Naive thymus-derived CD4-positive, alpha-beta T cell (primary cell): Measurements from ENCODE around the gene OLFM3. TPM values are rescaled to one million over a fixed set of nuclear protein-coding genes. Genes with fewer than 3 reads are reported as not detected.

Experiments
- ATAC-seq: fragments of 150-1000 bp; cut with Tn5 transposase; 2 replicates; pipeline ENCODE4 v1.10.0; 2021; ENCODE audit warnings: mild to moderate bottlenecking, moderate library complexity
- CTCF ChIA-PET: fragments of 350-600 bp; sonication (Branson Sonifier 250); formaldehyde crosslinking; loops from one replicate; lab custom pipeline; 2021; ENCODE audit warnings: antibody characterized with exemption; lab: Charles Lee
- POLR2A ChIA-PET: fragments of 350-600 bp; sonication (Branson Sonifier 250); formaldehyde crosslinking; loops from one replicate; lab custom pipeline; 2021; ENCODE audit warnings: antibody characterized with exemption, inconsistent platforms; lab: Charles Lee
- DNase-seq, 9 donors: peaks; one replicate each; pipeline versions ENCODE4 v3.0.0 to v3.0.0-alpha.2; 2020 to 2022; ENCODE audit warnings: mixed read lengths in 1 of 9
- H3K27ac ChIP-seq: one replicate; pipeline ENCODE4 v1.7.0; 2013; ENCODE audit warnings: mild to moderate bottlenecking, low read depth, low read length, moderate library complexity
- H3K27me3 ChIP-seq, 2 donors: one replicate each; pipeline ENCODE4 v1.7.0; 2013; ENCODE audit warnings: low read length in 2 of 2, mild to moderate bottlenecking in 2 of 2, moderate library complexity in 2 of 2; ENCODE audit not compliant: control insufficient read depth in 2 of 2, insufficient read depth in 2 of 2
- H3K36me3 ChIP-seq, 3 experiments: 1 replicate in 2 of 3; 2 replicates in 1 of 3; pipeline ENCODE4 v1.7.0; 2013; ENCODE audit warnings: low read length in 3 of 3, mild to moderate bottlenecking in 3 of 3, moderate library complexity in 1 of 3; ENCODE audit not compliant: insufficient read depth in 3 of 3, control insufficient read depth in 2 of 3
- H3K4me1 ChIP-seq, 2 donors: one replicate each; pipeline ENCODE4 v1.7.0; 2013; ENCODE audit warnings: low read length in 2 of 2, mild to moderate bottlenecking in 2 of 2, moderate library complexity in 1 of 2; ENCODE audit not compliant: control insufficient read depth in 2 of 2, insufficient read depth in 2 of 2
- H3K4me3 ChIP-seq: 2 replicates; pipeline ENCODE4 v1.7.0; 2013; ENCODE audit warnings: mild to moderate bottlenecking, low read length
- H3K9me3 ChIP-seq, 3 experiments: 1 replicate in 2 of 3; 2 replicates in 1 of 3; pipeline ENCODE4 v1.7.0; 2013; ENCODE audit warnings: low read length in 3 of 3; ENCODE audit not compliant: control insufficient read depth in 2 of 3
- H3K27ac Mint-ChIP-seq, 9 donors: one replicate each; pipeline ENCODE4 v1.8.0; 2020 to 2022; ENCODE audit warnings: mixed read lengths in 9 of 9, mild to moderate bottlenecking in 8 of 9, moderate library complexity in 5 of 9, inconsistent platforms in 2 of 9
- H3K27me3 Mint-ChIP-seq, 5 donors: one replicate each; pipeline ENCODE4 v1.8.0; 2021 to 2022; ENCODE audit warnings: mixed read lengths in 5 of 5, mild to moderate bottlenecking in 1 of 5
- H3K36me3 Mint-ChIP-seq, 5 donors: one replicate each; pipeline ENCODE4 v1.8.0; 2020 to 2022; ENCODE audit warnings: mixed read lengths in 5 of 5, mild to moderate bottlenecking in 3 of 5, inconsistent platforms in 1 of 5
- H3K4me1 Mint-ChIP-seq, 7 donors: one replicate each; pipeline ENCODE4 v1.8.0; 2020 to 2022; ENCODE audit warnings: mixed read lengths in 7 of 7, mild to moderate bottlenecking in 3 of 7, inconsistent platforms in 1 of 7
- H3K4me3 Mint-ChIP-seq, 10 donors: one replicate each; pipeline ENCODE4 v1.8.0; 2020 to 2022; ENCODE audit warnings: mild to moderate bottlenecking in 10 of 10, mixed read lengths in 10 of 10, moderate library complexity in 6 of 10, inconsistent platforms in 2 of 10
- H3K9me3 Mint-ChIP-seq, 11 donors: one replicate each; pipeline ENCODE4 v1.8.0; 2020 to 2022; ENCODE audit warnings: mixed read lengths in 11 of 11, mild to moderate bottlenecking in 4 of 11, inconsistent platforms in 1 of 11, moderate library complexity in 1 of 11
- intact Hi-C, 2 donors: fragments of 100-400 bp; cut with micrococcal nuclease; formaldehyde crosslinking; loops; one replicate each; pipeline ENCODE4 v1.15.1; 2023
- polyA plus RNA-seq, 2 donors: library from polyadenylated mRNA; unstranded; fragments of 300-500 nt; fragmentation: Illumina TruSeq; gene quantifications; one replicate each; pipeline ENCODE4 v1.2.3, GENCODE V29; 2021
- total RNA-seq, 6 experiments: library from RNA in 5 of 6; stranded (reverse) in 5 of 6; gene quantifications; 1 replicate in 5 of 6; 2 replicates in 1 of 6; pipeline ENCODE4 v1.2.3 and lab custom pipeline; 2021 to 2026

Gene OLFM3
- total RNA-seq (not detected), polyA plus RNA-seq (not detected), total RNA-seq (lab: John Stamatoyannopoulos, UW) (not detected)

DNA sequence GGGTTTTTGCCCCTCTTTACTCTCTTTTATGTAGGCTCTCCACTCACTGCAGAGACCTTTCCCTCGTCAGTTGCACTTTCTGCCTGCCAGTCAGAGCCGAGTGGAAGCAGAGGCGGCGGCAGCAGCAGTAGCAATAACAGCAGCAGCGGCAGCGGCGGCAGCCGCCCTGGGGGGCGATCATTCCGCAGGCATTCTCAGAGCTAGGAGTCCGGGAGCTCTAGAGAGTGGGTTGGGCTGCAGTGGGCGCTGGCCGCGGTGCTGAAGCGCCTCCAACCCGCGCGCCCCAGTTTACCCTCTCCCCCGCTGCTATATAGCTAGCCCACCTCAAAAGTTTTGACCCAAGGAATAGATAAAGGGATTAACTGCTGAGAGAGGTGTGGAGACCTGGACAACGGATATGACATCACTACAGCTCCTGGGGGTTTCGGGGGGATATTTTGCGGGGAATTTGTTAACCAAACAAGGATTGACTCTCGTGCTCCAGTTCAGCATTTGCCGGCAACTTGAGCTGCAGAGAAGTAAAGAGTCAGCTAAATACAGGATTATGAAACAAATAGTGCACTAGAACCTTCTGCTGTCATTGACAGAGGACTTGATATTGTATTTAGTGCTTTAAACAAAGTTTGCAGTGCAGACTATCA lies at the start of gene OLFM3:
TSS of gene OLFM3 (minus strand) at position 102 of the 641 bp plus-strand sequence.
- H3K4me3 Mint-ChIP-seq: no peak within 1 kb of the TSS
- no peaks in the 10 kb centered on the region for H3K27me3 ChIP-seq
- POLR2A ChIA-PET: no interaction called here
- no peaks in the 10 kb centered on the region for H3K9me3 ChIP-seq
- intact Hi-C loops: no loop called here
- ATAC-seq (no peak), DNase-seq (no peak)
- H3K4me3 ChIP-seq: no peak within 1 kb of the TSS
- no peaks in the 10 kb centered on the region for H3K36me3 ChIP-seq
- no peaks in the 10 kb centered on the region for H3K4me1 ChIP-seq
- H3K36me3 Mint-ChIP-seq: peaks cover 0 to 4% (median 0%) of the 10 kb centered on the region in 5 donors
- CTCF ChIA-PET: no interaction called here
- peaks cover 0 to 7% (median 0%) of the 10 kb centered on the region in 11 donors for H3K9me3 Mint-ChIP-seq
- H3K27ac Mint-ChIP-seq: no peak within 1 kb of the TSS
- H3K27me3 Mint-ChIP-seq: peaks cover 14 to 25% (median 19%) of the 10 kb centered on the region in 5 donors
- H3K27ac ChIP-seq: no peak within 1 kb of the TSS
- H3K4me1 Mint-ChIP-seq: no peaks in the 10 kb centered on the region

DNA sequence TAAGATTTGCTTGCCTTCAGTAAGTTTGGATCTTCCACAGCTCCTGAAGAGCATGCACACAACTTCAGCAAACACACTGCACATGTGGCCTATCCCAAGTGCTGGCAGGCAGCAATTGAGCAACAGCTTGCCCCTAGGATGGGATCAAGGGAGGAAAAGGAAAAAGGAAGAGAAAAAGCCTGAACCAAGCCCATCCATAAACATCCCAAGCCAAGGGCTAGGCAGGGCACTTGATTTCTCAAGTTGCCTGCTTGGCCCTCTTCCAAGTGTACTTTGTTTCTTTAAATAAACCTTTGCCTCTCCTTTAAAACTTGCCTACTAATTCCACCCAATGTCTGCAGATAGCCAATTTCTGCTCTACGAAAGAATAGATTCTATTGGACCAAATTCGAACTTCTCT lies 49.0 kb upstream of the OLFM3 start:
- no peak for ATAC-seq
- intact Hi-C loops: no loop called here
- no peaks in the 10 kb centered on the region for H3K27me3 Mint-ChIP-seq

DNA sequence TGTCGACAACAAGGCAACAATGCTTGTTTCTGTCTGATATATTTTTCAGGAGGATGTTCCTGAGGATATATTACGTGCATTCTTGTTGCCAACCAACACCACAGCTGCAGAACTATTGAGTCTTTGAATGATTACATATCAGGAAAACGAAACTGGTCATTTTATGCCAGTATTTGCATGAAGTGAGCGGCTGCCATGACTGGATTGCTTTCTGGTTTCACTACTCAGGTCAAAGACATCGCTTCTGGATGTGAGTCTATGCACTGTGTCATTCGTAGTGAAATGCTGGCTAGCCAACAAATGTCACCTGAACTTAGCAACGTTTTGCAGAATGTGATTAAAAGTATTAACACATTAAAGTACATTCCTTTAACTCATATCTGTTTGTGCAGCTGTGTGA lies 35.8 kb upstream of the OLFM3 start:
- Histone ChIP-seq H3K4me1 (no peaks in the 10 kb centered on the region), H3K27ac (no peak overlapping the region), H3K27me3 (no peaks in the 10 kb centered on the region), H3K4me3 (no peak overlapping the region), H3K9me3 (no peaks in the 10 kb centered on the region), H3K36me3 (no peaks in the 10 kb centered on the region)
- no peak overlapping the region for H3K4me3 Mint-ChIP-seq
- H3K9me3 Mint-ChIP-seq: peaks cover 0 to 7% (median 0%) of the 10 kb centered on the region in 11 donors
- H3K27ac Mint-ChIP-seq: no peak overlapping the region
- intact Hi-C loops: no loop called here
- ChIA-PET POLR2A (no interaction called here), CTCF (no interaction called here)
- no peaks in the 10 kb centered on the region for H3K27me3 Mint-ChIP-seq
- DNase-seq: no peak
- H3K36me3 Mint-ChIP-seq: no peaks in the 10 kb centered on the region
- no peak for ATAC-seq
- no peaks in the 10 kb centered on the region for H3K4me1 Mint-ChIP-seq

More for the DNA sequence above, 49.0 kb upstream of the OLFM3 start:
- Mint-ChIP-seq H3K36me3 (no peaks in the 10 kb centered on the region), H3K9me3 (peaks cover 0 to 6% (median 0%) of the 10 kb centered on the region in 11 donors), H3K4me1 (no peaks in the 10 kb centered on the region), H3K4me3 (no peak overlapping the region), H3K27ac (no peak overlapping the region)
- no peak overlapping the region for H3K27ac ChIP-seq
- H3K27me3 ChIP-seq: no peaks in the 10 kb centered on the region
- H3K9me3 ChIP-seq: no peaks in the 10 kb centered on the region
- H3K4me1 ChIP-seq: no peaks in the 10 kb centered on the region
- no peak overlapping the region for H3K4me3 ChIP-seq
- no peak for DNase-seq
- ChIA-PET POLR2A (no interaction called here), CTCF (no interaction called here)
- H3K36me3 ChIP-seq: no peaks in the 10 kb centered on the region

DNA sequence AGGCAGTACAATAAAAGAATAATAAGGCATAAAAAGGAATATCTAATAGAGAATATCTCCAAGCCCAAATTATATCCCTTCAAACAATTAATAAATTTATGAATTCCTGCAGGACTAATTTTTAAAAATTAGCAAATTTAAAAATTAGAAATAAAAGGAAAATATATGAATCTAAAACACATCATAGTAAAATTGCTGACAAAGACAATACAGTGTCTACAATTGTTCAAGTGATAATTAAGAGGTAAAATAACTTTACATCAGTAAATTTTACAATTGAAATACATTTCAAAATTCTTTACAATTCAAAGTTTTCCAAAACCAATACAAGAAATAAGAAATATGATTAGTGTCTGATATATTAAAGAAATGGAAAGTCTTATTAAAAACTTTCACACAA lies 22.8 kb upstream of the OLFM3 start:
- Mint-ChIP-seq H3K36me3 (no peaks in the 10 kb centered on the region), H3K9me3 (peaks cover 0 to 10% (median 2%) of the 10 kb centered on the region in 11 donors), H3K27ac (no peak overlapping the region), H3K4me3 (no peak overlapping the region), H3K27me3 (no peaks in the 10 kb centered on the region), H3K4me1 (no peaks in the 10 kb centered on the region)
- POLR2A ChIA-PET: no interaction called here
- Histone ChIP-seq H3K36me3 (no peaks in the 10 kb centered on the region), H3K9me3 (no peaks in the 10 kb centered on the region), H3K4me1 (no peaks in the 10 kb centered on the region), H3K4me3 (no peak overlapping the region), H3K27ac (no peak overlapping the region), H3K27me3 (no peaks in the 10 kb centered on the region)
- intact Hi-C loops: no loop called here
- DNase-seq: no peak
- no peak for ATAC-seq
- CTCF ChIA-PET: no interaction called here

DNA sequence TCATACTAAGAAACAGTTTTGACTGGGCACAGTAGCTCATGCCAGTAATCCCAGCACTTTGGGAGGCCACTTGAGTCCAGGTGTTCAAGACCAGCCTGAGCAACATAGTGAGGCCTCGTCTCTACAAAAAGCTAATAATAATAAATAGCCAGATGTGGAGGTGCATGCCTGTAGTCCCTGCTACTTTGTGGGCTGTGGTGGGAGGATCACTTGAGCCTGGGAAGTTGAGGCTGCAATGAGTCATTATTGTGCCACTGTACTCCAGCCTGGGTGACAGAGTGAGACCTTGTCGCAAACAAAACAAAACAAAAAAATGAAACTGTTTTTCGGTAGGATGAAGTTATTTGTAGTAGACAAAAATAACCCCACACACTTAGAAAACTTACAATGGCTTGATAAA lies 19.0 kb upstream of the OLFM3 start:
- Mint-ChIP-seq H3K27ac (no peak overlapping the region), H3K4me1 (no peaks in the 10 kb centered on the region), H3K9me3 (peaks cover 0 to 8% (median 2%) of the 10 kb centered on the region in 11 donors), H3K27me3 (peaks cover 0 to 4% (median 0%) of the 10 kb centered on the region in 5 donors), H3K36me3 (no peaks in the 10 kb centered on the region), H3K4me3 (no peak overlapping the region)
- no peaks in the 10 kb centered on the region for H3K27me3 ChIP-seq
- no peak overlapping the region for H3K4me3 ChIP-seq
- ChIA-PET POLR2A (no interaction called here), CTCF (no interaction called here)
- H3K9me3 ChIP-seq: no peaks in the 10 kb centered on the region
- no peaks in the 10 kb centered on the region for H3K4me1 ChIP-seq
- intact Hi-C loops: no loop called here
- ATAC-seq (no peak), DNase-seq (no peak)
- H3K36me3 ChIP-seq: no peaks in the 10 kb centered on the region
- no peak overlapping the region for H3K27ac ChIP-seq

DNA sequence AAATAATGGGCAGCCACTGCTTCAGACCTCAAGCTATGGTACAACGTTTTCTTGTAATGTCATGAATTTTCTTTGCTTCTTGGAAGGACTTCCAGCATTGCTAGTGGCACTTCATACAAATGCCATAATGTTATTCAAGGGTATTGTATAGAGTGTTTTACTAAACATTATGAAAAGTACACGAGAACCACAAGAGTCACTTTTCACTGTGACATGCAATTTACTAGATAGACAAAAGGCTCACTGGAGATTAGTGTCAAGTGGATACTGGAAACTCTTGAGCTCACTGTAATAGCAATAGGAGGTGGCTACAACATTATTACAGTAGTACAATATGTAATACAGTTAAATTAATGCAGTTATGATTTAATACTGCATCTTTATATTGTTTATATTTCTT lies 5.3 kb upstream of the OLFM3 start:
- Mint-ChIP-seq H3K27ac (no peak overlapping the region), H3K27me3 (peaks cover 2 to 7% (median 5%) of the 10 kb centered on the region in 5 donors), H3K4me1 (no peaks in the 10 kb centered on the region), H3K36me3 (no peaks in the 10 kb centered on the region), H3K9me3 (peaks cover 0 to 8% (median 3%) of the 10 kb centered on the region in 11 donors), H3K4me3 (no peak overlapping the region)
- DNase-seq (no peak), ATAC-seq (no peak)
- Histone ChIP-seq H3K4me1 (no peaks in the 10 kb centered on the region), H3K27ac (no peak overlapping the region), H3K27me3 (no peaks in the 10 kb centered on the region), H3K9me3 (no peaks in the 10 kb centered on the region), H3K4me3 (no peak overlapping the region), H3K36me3 (no peaks in the 10 kb centered on the region)
- intact Hi-C loops: no loop called here
- POLR2A ChIA-PET: no interaction called here
- CTCF ChIA-PET: no interaction called here
